NCI-H2029 (cell line): ENCODE data around the gene MRPL32.

ENCODE experiments used
- DNase-seq: peaks from one replicate; lab custom pipeline; 2025; lab: John Stamatoyannopoulos, UW

Gene MRPL32

DNA sequence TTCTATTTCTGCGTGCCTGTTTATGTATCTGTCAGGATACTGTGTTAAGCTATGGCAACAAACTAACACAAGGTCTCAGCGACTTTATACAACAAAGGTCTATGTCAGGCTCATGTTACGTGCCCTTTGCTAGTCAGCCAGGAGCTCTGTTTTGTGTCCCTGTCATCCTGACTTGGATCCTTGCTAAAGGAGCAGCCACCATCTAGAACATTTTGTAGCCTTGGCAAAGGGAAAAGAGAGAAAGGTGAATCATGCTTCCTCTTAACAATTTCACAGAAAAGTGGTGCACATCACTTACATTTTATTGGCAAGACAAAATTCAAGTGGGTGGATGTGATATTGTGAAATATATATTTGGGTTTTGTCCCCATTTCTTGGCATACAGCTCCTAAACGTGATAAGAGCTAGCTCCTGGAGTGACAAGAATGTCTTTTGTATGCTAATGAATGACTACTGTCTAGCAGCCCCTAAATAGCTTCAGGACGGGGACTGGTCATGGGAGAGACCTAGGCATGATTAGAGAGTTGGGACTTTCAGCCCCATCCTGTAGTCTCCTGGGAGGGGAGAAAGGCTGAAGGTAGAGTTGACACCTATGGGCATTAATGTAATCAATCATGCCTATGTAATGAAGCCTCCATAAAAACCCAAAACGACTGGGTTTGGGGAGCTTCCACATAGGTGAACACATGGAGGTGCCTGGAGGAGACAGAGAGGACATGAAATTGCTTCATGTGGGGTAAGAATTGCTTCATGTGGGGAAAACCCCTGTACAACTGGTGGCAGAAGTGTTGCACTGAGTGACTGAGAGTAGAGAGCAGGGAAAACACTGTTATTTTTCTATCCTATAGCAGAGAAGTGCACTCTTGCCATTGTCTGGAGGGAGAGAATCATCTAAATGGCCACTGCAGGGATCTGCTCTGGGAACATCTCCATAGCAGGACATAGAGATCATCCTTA lies 33.0 kb downstream of the MRPL32 start:
- DNase-seq: no peak

DNA sequence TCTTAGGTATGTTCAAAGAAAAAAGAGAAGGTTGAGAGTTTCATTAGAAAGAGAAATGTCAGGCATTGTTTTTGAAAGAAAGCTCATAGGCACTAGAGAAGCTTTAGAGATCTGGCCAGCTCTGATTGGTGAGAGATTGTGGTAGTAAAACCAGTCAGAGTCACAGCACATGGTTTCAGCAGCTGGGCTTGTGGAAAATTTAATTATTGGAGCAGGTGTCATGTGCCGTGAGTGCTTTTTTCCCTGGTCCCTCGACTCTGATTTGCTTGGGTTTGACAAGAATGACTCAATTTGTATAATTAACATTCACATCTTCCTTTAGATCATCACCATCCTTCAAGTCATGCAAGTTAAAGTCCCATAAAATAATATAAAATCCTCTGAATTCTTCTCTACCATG lies 35.2 kb downstream of the MRPL32 start:
- DNase-seq: no peak

DNA sequence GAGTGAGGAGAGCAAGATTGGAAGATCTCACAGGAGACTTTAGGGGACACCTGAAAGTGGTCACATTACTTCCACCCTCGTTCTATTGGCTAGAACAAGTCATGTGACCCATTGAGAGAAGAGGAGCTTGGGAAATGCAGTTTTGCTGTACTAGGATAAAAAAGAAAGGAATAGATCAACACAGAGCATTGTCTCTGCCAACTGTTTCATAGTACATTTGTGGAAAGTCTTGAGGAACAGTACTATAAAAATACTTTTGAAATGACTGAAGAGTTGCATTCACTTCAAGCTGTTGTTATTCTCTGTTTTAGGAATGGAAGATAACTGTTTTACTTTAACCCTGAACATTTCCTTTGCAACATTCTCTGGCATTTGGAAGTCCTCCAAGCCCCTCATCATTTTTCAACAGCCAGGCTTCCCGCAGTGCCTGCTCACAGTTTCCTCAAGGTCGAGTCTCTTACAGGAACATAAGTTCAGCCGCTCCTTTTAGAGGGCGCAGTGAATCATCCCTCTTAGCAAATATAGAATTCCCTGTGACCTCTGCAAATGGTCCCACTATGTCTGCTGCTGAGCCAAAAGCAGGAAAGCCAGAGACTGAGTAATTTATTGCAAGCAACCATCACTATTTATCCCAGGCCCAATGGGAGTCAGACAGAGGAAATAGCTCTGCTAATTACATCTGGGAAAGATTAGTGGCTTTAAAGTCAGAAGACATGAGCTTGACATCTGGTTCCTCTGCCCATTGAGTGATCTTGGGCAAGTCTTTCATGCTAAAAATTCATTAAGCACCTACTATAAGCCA lies 40.7 kb downstream of the MRPL32 start:
- DNase-seq: no peak

GRCh38 chr7:42976371-42976770 lies 44.2 kb downstream of the MRPL32 start:
- no peak for DNase-seq

- no peak for DNase-seq
Observed at GRCh38 chr7:42978496-42978895, 46.3 kb downstream of the MRPL32 start.

GRCh38 chr7:42980084-42980483 lies 47.9 kb downstream of the MRPL32 start:
- DNase-seq: no peak

- no peak for DNase-seq
Observed at GRCh38 chr7:42980514-42980913, 48.3 kb downstream of the MRPL32 start.

- no peak for DNase-seq
Observed at GRCh38 chr7:42981601-42982000, 49.4 kb downstream of the MRPL32 start.

GRCh38 chr7:42982604-42983115 lies 50.5 kb downstream of the MRPL32 start:
- DNase-seq: no peak

- DNase-seq: no peak
Observed at GRCh38 chr7:42984137-42984536, 52.0 kb downstream of the MRPL32 start.

DNA sequence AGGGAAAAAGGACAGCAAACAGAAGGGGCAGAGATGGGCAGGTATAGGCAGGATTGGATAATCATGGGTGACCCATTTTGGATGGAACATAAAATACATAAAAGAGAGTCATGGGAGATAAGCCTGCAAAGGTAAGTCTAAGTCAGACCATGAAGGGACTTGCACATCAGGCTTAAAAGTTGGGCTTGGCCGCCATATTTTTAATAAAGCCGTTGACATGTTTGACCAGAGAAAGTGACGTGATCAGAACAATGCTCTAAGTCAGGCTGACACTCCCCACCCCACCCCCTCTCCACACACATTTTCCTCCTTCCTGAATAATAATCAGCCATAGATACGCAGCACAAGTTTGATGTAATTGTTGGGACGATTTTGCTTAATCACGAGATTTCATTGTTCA lies 54.0 kb downstream of the MRPL32 start:
- no peak for DNase-seq

GRCh38 chr7:42986781-42987248 lies 54.6 kb downstream of the MRPL32 start:
- no peak for DNase-seq
